NCI-H2029 treated with DMSO at 0.1 percent for 48 hours (cell line): ENCODE measurements around the gene MBD6.

Source experiments
- DNase-seq: peaks from one replicate; lab custom pipeline; 2025; lab: John Stamatoyannopoulos, UW

MBD6 gene

DNA sequence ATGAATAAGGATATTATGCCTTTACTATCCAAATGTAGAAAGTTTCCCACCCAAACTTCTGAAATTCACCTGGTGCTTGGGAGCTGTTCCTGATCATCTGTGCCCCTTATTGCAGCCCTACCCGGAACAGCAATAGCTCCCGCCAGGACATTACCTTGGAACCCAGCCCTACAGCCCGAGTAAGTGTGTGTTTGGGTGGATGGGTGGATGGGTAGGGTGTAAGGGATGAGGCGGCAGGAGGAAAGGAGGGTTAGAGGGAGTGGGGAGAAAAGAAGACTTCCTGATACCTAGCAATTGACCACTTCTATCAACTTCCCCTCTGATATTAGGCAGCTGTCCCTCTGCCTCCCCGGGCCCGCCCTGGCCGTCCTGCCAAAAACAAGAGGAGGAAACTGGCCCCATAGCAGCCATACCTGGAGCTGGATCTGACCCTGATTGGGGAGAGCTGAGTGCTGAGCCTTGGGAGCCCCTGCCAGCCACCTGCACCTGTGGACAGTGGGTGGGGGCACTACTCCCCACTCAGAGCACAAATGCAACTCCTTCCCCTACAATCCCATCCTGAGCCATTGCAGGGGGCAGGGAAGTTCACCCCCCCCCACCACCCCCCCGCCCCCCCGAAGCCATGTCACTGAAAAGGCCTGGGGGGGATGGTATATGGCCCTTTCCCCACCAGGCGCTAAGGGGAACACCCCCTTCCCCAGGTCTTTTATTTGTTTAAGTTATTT, 6.4 kb downstream of the MBD6 start:
- DNase-seq = no peak

DNA sequence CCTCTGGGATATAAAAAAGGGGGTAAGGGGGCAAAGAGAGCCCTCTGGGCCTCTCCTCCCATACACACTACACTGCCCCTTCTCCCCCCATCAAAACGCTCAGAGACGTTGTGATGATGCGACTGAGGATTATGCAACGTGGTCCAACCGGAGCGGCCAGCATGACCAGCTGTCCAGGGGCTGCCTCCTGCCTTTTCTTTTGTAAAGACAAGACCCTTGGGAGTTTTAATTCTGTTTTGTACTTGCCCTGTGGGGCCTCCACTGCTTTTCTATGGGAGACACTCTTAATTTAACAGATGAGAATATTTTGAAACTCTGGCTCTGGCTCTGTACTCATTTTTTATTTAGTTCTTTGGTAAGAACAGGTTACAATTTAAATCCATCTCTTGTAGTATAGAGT, 7.2 kb downstream of the MBD6 start:
- no peak for DNase-seq

GRCh38 chr12:57530396-57531142, 7.9 kb downstream of the MBD6 start:
- no peak for DNase-seq

GRCh38 chr12:57531836-57532235, 9.2 kb downstream of the MBD6 start:
- DNase-seq = no peak

- DNase-seq = no peak
These were observed 10.5 kb downstream of the MBD6 start for GRCh38 chr12:57533108-57533507.

- DNase-seq = no peak
These were observed 11.6 kb downstream of the MBD6 start for GRCh38 chr12:57534250-57534649.

GRCh38 chr12:57534991-57535543, 12.4 kb downstream of the MBD6 start:
- no peak for DNase-seq

- DNase-seq = no peak
These were observed 13.4 kb downstream of the MBD6 start for GRCh38 chr12:57535764-57536596.

GRCh38 chr12:57536597-57536942, 13.9 kb downstream of the MBD6 start:
- DNase-seq = no peak

DNA sequence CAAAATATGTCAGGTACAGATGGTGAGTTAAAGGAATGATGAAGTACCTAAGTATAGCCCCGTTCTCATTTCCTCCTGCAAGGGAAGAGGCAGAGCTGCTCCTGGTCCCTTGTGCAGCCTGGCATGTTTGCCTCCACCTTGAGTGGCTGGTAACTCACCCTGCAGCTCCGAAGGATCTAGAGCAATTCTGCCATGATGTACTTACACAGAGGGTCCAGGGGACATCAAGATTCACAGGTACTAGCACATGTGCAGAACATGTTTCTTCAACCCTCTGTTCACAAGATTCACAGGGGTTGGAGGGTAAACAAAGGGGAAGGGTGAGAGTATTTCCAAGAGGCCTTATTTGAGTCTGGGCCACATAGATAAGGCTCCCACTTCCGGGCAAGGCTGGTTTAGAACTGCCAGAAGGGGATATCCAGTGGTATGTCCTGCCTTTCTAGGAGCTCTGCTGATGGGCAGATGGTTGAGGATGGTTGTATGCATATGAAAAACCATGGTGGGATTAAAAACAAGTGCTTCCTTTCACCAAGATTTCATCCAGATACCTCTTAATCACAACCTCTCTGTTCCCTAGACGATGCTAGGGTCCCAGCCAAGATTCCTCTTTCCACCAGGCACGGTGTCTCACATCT, 16.6 kb downstream of the MBD6 start:
- DNase-seq = no peak

- no peak for DNase-seq
These were observed 18.4 kb downstream of the MBD6 start for GRCh38 chr12:57541001-57541400.

DNA sequence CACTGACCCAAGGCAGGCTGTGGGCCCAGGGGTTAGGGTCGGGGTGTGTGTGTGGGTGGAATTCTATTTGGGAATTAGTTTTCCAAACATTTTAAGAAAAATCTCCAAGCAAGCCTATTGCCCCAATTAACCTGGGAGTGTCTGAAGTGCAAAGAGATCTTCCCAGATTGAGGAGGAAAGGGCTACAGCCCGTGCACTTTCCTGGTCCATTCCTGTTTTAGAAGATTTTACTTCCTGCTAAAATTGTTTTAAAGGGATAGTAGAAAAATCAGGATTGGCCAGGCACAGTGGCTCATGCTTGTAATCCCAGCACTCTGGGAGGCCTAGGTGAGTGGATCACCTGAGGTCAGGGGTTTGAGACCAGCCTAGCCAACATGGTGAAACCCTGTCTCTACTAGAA, 19.1 kb downstream of the MBD6 start:
- no peak for DNase-seq

DNA sequence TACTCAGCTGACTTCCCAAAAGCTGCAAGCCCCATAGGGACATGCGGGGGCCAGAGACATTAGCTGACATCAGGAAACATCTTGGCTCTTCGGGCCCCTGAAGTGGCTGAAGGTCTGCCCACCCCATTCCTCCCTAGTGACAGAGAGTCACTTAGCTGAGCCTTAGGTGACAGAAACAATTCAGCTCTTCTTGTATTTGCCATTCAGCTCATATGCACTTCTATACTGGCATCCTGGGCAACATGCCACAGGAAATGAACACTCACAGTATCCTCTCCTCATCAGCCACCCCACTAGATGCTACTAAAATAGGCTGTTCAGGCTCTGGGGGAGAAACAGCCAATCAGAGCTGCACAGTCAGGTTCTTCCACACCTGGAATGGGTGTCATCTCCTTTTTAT, 21.0 kb downstream of the MBD6 start:
- peak; percentile 85 for DNase-seq

GRCh38 chr12:57545809-57546437, 23.3 kb downstream of the MBD6 start:
- DNase-seq = no peak

- DNase-seq = peak; percentile 98
These were observed 24.0 kb downstream of the MBD6 start, which contains the start of gene DCTN2 for GRCh38 chr12:57546438-57547287. Gene DCTN2, minus strand, starts transcription at chr12:57547192. Its CDS starts 129 bp downstream, at chr12:57547063.

- DNase-seq = no peak
These were observed 24.8 kb downstream of the MBD6 start for GRCh38 chr12:57547288-57548012.

- DNase-seq = no peak
These were observed 25.3 kb downstream of the MBD6 start for GRCh38 chr12:57548013-57548315.

DNA sequence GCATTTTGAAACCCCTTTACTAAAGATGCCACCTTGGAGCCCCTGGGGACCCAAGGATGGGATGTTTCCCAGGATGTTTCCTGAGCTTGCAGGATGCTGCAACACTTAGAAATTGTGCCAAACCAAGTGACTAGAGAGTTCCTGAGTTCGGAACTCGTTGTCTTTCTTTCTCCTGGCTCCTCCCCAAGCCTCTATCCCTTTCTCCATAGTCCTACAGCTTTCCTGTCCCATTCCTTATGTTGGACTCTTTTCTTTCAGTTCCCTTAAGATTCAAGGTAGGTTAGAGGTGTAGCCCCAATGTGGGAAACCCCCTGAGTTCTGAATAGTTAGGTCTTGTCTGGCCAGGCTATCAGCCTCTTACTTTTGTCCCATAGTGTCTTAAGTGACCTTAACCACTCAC, 25.9 kb downstream of the MBD6 start:
- DNase-seq = no peak

- DNase-seq = no peak
These were observed 26.7 kb downstream of the MBD6 start for GRCh38 chr12:57549203-57549908.
